DMS114 treated with DMSO at 0.1 percent for 48 hours (cell line): ENCODE data around the gene EMILIN2.
"Not testable (repeated sequence)": the region's sequence is repeated elsewhere in the genome, so short reads cannot be mapped to it uniquely, and the experiment has no call there.

Experiments
- DNase-seq: peaks from one replicate; lab custom pipeline; 2025; ENCODE audit not compliant: unreplicated experiment; lab: John Stamatoyannopoulos, UW

The EMILIN2 gene

GRCh38 chr18:2843146-2843545, 3.7 kb upstream of the EMILIN2 start:
- DNase-seq = no peak

- DNase-seq = no peak
Observed at GRCh38 chr18:2845172-2845571, 1.6 kb upstream of the EMILIN2 start.

DNA sequence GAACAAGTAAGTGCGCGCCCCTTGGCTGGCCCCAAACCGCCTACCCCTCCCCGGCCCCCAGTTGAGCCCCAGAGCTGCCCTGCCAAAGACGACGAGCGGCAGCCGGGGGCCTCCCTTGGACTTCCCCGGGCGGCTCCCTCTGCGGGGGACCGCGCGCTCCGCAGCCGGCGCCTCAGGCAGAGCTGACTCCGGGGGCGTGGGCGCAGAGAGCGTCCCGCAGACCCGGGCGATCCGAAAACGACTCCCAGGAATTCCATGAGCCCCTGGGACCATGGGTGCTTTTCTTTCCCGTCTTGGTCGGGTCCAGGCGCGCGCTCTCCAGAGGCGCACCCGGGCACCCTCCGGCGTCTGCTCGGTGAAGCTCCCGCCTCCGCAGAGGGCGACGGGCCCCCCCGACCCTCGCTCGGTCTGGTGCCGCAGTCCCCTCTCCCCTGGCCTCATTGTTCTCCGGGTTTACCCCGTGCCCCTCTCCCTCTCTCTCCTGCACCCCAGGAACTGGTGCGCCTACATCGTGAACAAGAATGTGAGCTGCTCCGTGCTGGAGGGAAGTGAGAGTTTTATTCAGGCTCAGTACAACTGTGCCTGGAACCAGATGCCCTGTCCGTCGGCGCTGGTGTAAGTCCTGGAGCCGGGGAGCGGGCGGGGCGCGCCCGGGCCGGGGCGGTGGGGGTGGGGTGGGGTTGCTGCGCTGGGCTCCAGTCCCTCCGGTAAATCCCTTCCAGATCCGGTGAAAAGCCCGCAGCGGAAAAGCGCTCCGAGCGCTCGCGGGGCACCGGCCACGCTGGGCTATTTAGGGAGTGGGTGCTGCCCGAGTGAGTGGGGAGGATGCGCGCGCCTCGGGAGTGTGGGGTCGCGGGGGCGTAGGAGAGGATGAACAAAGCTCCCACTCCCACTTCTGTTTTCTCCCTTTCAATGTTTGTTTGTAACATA, 776 bp downstream of the EMILIN2 start:
- no peak for DNase-seq

GRCh38 chr18:2848247-2849246, 1.7 kb downstream of the EMILIN2 start:
- no peak for DNase-seq

GRCh38 chr18:2850816-2851215, 4.0 kb downstream of the EMILIN2 start:
- no peak for DNase-seq

DNA sequence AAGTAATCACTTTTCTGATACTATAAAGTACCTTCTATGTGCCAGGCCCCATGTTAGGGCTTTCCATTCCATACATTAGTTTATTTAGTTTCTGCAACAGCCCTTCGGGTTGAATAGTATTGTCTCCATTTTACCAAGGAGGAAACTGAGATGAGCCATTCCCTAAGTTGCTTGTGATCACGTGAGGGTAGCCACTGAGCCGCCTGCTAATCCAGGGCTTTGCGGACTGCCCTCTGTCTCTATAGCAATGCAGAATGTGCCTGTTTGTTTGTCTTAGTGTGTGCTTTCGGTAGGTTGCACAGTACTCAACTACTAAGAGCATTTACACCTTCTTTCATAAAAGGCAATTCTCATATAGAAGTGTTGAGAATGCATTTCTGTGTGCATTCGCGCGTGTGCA, 5.0 kb downstream of the EMILIN2 start:
- no peak for DNase-seq

DNA sequence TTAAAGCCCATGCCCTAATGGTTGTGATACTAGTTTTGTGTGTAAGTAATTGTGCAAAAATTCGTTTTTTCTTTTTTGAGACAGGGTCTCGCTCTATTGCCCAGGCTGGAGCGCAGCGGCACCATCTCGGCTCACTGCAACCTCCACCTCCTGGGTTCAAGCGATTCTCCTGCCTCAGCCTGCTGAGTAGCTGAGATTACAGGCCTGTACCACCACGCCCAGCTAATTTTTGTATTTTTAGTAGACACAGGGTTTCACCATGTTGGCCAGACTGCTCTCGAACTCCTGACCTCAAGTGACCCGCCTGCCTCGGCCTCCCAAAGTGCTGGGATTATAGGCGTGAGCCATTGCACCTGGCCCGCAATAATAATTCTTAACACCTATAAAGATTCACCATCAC, 5.7 kb downstream of the EMILIN2 start:
- not testable (repeated sequence) for DNase-seq

DNA sequence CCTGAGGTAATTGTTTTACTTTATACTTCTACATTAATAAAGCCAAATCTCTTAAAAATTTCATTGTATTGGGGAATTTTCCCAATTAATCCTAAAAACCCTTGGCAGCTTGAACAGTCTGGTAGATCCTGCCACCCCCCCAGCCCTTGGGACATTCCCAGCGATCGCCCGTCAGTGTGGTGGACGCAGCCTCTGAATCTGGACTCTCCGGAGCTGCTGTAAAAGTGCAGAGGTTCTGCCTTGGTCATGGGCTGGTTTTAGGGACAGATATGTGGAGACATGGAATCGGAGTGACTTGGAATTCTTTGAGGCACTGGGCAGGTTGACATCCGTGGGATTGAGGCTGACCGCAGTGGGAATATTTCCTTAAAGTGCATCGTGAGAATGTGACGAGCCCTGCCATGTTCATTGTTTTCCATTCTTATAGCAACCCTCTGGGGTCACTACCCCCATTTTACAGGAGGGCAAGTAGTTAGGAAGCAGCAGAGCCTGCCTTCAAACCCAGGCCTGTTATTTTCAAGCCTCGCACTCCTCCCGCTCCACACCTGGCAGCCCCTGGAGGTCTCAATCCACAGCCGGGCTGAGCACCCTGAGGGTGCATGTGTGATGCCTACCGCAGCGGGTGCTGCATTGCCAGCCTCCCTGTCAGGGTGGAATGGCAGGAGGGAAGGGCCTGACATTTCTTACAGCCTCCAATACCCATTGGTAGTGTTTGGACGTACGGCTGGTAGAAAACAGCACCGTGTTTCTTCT, 6.5 kb downstream of the EMILIN2 start:
- no peak for DNase-seq

DNA sequence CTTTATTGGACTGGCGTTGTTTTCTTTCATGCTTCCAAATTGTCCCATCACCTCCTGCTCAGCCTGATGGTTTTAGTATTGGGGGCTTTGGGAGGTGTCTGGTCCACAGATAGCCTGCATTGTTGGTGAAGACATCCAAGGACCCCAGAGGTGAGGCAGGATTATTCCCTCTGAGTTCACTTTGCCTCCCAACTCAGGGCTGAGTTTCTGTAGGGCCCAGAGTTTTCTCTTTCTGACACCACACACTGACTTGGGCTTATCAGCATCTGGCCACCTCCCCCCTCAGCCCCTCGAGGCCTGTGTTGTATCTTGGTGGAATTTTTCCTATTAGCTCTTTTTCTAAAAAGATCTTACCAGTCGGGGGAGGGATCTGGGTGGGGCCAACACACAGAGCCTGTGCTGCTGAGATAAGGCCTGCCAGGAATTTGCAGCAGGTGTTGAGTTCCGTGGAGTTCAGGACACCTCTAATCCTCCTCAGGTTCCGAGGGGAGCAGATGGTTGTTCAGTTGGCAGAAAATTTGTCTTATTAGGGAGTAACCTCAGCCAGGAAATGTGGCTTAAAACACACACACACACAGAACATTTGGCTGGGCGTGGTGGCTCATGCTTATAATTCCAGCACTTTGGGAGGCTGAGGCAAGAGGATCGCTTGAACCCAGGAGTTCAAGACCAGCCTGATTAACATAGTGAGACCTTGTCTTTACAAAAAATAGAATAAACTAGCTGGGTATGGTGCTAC, 7.3 kb downstream of the EMILIN2 start:
- no peak for DNase-seq

DNA sequence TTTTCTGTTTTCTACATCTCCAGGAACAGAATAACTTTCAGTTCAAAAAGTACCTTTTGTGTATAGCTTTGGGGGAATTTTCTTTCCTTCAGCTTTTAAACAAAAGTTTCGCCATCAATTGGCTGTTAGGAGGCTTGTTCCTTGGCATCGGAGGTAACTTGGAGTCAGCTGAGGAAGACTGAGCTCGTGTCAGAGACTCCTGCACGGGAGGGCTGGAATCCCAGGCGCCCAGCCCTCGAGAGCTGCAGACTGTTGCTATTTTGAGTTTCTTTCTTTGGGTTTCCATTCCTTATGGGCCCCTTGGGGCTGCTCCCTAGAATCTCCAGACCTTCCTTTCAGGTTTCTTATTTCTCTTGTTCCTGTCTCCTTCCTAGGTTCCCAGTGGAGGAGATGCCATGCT, 8.1 kb downstream of the EMILIN2 start:
- DNase-seq = no peak

DNA sequence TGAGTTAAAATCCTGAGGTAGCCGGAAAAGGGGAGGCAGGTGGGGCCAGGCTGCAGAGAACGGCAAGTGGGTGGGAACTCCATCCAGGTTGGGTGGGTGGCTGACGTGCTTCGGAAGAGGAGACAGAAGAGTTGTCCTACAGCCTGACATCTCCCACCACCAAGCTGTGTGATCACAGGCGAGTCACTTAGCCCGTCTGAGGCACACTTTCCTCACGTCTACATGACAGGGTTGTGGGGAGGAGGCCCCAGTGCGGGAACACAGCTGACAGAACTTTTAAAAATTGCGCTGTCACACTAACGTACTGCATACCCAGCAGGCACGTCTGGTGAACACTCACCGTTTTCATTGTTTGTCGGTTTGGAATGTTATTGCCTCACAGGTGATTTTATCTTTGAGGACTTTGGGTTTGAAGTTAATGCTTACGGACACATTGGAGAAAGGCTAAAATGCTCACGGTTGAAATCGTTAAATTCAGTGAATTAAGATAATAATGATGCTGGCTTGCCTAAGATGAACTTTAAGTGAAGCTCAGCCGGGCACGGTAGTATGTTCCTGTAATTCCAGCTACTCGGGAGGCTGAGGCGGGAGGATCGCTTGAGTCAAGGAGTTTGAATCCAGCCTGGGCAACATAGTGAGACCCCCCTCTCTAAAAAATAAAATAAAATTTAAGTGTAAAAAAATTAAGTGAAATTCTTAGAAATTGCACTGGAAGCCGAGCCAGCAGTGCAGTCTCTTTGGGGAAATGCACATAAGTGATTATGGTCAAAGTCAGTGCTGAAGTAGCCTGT, 8.9 kb downstream of the EMILIN2 start:
- DNase-seq = no peak

DNA sequence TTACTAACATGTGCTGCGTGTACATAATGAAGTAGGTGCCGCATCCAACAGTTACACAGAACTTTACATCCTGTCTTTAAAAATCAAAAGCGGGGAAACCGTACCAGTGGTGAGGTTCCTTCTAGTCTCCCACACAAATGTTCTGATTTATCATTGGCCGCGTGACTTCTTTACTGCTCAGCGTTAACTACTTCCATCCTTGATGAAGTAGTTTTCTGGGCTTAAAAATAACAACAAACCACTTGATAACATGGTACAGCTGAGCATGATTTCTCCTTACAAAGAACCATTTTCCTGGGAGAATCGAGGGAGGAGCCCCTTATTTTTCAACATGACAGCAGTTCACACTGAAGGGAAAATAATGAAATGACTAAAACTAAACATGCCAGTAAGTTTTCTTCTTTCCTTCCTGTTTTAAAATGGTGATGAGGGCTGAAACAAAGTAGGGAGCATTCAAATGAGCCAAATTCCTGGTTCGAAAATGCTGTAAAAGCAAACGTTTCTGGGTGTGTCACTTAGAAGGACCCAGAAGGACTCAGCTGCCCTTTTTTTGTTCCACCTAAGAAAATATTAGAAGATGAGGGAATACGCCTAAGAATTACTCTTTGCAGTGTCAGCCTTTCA, 9.9 kb downstream of the EMILIN2 start:
- DNase-seq = no peak

GRCh38 chr18:2857491-2858131, 10.8 kb downstream of the EMILIN2 start:
- DNase-seq = no peak

- not testable (repeated sequence) for DNase-seq
Observed at GRCh38 chr18:2860397-2860796, 13.6 kb downstream of the EMILIN2 start.

DNA sequence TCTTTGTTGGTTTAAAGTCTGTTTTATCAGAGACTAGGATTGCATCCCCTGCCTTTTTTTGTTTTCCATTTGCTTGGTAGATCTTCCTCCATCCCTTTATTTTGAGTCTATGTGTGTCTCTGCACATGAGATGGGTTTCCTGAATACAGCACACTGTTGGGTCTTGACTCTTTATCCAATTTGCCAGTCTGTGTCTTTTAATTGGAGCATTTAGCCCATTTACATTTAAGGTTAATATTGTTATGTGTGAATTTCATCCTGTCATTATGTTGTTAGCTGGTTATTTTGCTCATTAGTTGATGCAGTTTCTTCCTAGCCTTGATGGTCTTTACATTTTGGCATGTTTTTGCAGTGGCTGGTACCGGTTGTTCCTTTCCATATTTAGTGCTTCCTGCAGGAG, 17.2 kb downstream of the EMILIN2 start:
- DNase-seq = not testable (repeated sequence)

DNA sequence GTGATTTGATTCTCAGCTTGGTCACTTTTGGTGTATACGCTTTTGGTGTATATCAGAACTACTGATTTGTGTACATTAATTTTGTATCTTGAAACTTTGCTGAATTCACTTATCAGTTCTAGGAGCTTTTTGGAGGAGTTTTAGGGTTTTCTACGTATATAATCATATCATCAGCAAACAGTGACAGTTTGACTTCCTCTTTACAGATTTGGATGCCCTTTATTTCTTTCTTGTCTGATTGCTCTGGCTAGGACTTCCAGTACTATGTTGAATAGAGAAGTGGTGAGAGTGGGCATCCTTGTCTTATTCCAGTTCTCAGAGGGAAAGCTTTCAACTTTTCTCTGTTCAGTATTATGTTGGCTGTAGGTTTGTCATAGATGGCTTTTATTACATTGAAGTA, 19.7 kb downstream of the EMILIN2 start:
- DNase-seq = not testable (repeated sequence)

GRCh38 chr18:2869207-2869606, 22.4 kb downstream of the EMILIN2 start:
- DNase-seq = no peak

DNA sequence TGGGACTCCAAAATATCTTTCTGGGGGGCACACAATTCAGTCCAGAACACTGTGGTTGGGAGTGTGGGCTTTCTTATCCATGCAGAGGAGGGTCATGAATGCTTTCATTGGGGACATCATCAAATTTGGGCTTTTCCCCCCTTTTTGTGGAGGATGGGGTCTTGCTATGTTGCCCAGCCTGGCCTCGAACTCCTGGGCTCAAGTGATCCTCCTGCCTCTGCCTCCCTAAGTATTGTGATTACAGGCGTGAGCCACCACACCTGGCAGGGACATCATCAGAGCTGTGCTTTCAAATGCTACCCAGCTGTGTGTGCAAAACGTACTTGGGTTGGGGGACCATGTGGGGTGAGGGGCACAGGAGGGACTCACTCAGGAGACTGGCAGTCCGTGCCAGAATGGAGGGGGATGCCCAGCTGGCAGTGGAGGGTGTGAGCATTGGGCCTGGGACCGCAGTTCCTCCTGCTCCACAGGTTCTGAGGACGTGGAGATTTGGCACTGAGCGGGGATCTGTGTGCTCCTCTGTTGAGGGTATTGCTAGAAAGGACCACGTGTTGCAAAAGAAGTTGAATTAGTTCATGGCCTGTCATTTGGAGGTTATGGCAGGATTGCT, 24.4 kb downstream of the EMILIN2 start:
- DNase-seq = no peak
